Tibial nerve (tissue), 4 donors: ENCODE results near the gene STK10. TPM values are rescaled to one million over a fixed set of nuclear protein-coding genes. Genes with fewer than 3 reads are reported as not detected.

Experiments
- DNase-seq, 2 donors: peaks; one replicate each; pipeline ENCODE4 v3.0.0-alpha.2; 2019; ENCODE audit warnings: low spot score in 2 of 2
- H3K27ac ChIP-seq, 4 donors: fragments of 200-600 bp; sonication (generic) in 3 of 4; one replicate each; pipeline ENCODE4 v1.5.1; 2017 to 2019; ENCODE audit warnings: mild to moderate bottlenecking in 1 of 4
- H3K27me3 ChIP-seq, 2 donors: fragments of 200-600 bp; sonication (generic) in 1 of 2; one replicate each; pipeline versions ENCODE4 v1.5.1 to v1.6.0; 2017 to 2019
- H3K36me3 ChIP-seq, 3 donors: fragments of 200-600 bp; sonication (generic); one replicate each; pipeline ENCODE4 v1.5.1; 2018 to 2019
- H3K4me1 ChIP-seq, 4 donors: fragments of 200-600 bp; sonication (generic) in 3 of 4; one replicate each; pipeline ENCODE4 v1.5.1; 2017 to 2019
- H3K4me3 ChIP-seq, 4 donors: fragments of 200-600 bp; sonication (generic) in 3 of 4; one replicate each; pipeline ENCODE4 v1.5.1; 2017 to 2019; ENCODE audit warnings: mild to moderate bottlenecking in 1 of 4, moderate library complexity in 1 of 4
- H3K9me3 ChIP-seq, 4 donors: fragments of 200-600 bp; sonication (generic) in 3 of 4; one replicate each; pipeline ENCODE4 v1.5.1; 2017 to 2019
- EP300 ChIP-seq, 2 donors: sonication (generic); formaldehyde crosslinking; IDR thresholded peaks; one replicate each; pipeline ENCODE4 v1.6.1; 2017; ENCODE audit warnings: antibody characterized with exemption in 2 of 2, mild to moderate bottlenecking in 1 of 2
- POLR2A ChIP-seq, 2 donors: fragments of 450-650 bp; IDR thresholded peaks; one replicate each; pipeline ENCODE4 v1.6.1; 2017; ENCODE audit warnings: antibody characterized with exemption in 2 of 2, mild to moderate bottlenecking in 2 of 2, moderate library complexity in 2 of 2
- WGBS, 2 donors: methylation state at CpG; one replicate each; pipeline ENCODE4 v1.1.5; 2018; 5-methylcytosine and 5-hydroxymethylcytosine counted together
- total RNA-seq, 4 donors: library from RNA; depleted of rRNA; stranded (reverse); fragments of >200 nt; gene quantifications; one replicate each; pipeline ENCODE4 v1.1.0, GENCODE V29; 2016
- TF ChIP-seq, protein P1 (sequence below), 5 experiments: fragments of 200-600 bp in 3 of 5; fragments of 450-650 bp in 2 of 5; sonication (generic) in 3 of 5; IDR thresholded peaks; one replicate each; pipeline ENCODE4 v1.5.1; 2016 to 2019; ENCODE audit warnings: antibody characterized with exemption in 5 of 5, mild to moderate bottlenecking in 3 of 5, moderate library complexity in 2 of 5

STK10 gene
- total RNA-seq, 4 donors from 2014 or later, result 35.4 to 75.6 (median 48.0) TPM

GRCh38 chr5:171997011-171997410, 191.0 kb downstream of the STK10 start:
- TF ChIP-seq POLR2A (IDR thresholded peaks at IDR 0.05) (no peak), EP300 (IDR thresholded peaks at IDR 0.05) (no peak)
- TF ChIP-seq, protein P1, sequence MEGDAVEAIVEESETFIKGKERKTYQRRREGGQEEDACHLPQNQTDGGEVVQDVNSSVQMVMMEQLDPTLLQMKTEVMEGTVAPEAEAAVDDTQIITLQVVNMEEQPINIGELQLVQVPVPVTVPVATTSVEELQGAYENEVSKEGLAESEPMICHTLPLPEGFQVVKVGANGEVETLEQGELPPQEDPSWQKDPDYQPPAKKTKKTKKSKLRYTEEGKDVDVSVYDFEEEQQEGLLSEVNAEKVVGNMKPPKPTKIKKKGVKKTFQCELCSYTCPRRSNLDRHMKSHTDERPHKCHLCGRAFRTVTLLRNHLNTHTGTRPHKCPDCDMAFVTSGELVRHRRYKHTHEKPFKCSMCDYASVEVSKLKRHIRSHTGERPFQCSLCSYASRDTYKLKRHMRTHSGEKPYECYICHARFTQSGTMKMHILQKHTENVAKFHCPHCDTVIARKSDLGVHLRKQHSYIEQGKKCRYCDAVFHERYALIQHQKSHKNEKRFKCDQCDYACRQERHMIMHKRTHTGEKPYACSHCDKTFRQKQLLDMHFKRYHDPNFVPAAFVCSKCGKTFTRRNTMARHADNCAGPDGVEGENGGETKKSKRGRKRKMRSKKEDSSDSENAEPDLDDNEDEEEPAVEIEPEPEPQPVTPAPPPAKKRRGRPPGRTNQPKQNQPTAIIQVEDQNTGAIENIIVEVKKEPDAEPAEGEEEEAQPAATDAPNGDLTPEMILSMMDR (IDR thresholded peaks at IDR 0.05), result no peak
- H3K27me3 ChIP-seq, result no peaks in the 10 kb centered on the region
- H3K4me3 ChIP-seq, result no peak overlapping the region
- no peak for DNase-seq
- H3K27ac ChIP-seq, result no peak overlapping the region
- peaks cover 0 to 48% (median 9%) of the 10 kb centered on the region in 4 donors for H3K4me1 ChIP-seq
- no peaks in the 10 kb centered on the region for H3K9me3 ChIP-seq
- peaks cover 0 to 9% (median 0%) of the 10 kb centered on the region in 3 donors for H3K36me3 ChIP-seq
- WGBS, 2 donors, result 74 to 81% methylated on average over 3 of the region's 3 CpGs

DNA sequence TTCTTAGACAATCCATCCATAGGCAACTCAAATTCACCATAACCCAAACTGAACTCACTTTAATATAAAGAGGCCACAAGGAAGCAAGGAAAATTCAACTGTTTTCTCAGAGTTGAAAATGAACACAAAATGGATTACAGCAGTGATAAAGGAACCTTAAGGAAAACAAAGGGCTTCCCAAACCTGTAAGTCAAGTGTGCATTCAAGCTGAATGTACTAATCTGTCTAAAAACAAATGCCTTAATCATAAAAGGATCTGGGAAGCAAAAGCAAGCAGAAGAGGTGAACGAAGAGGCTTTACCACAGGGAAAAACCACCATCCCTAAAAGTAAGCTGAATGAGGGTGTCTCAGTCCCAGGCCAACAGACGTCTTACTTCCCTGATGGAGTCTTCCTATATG, 195.2 kb downstream of the STK10 start:
- Histone ChIP-seq H3K36me3 (peaks cover 0 to 9% (median 0%) of the 10 kb centered on the region in 3 donors), H3K9me3 (no peaks in the 10 kb centered on the region), H3K27me3 (no peaks in the 10 kb centered on the region), H3K27ac (no peak overlapping the region), H3K4me3 (no peak overlapping the region), H3K4me1 (peaks cover 0 to 32% (median 0%) of the 10 kb centered on the region in 4 donors)
- no peak for DNase-seq
- TF ChIP-seq, protein P1 (IDR thresholded peaks at IDR 0.05), result no peak
- no peak for TF ChIP-seq EP300 (IDR thresholded peaks at IDR 0.05)
- no peak for TF ChIP-seq POLR2A (IDR thresholded peaks at IDR 0.05)
- WGBS, 2 donors, result 81 to 83% methylated on average over 2 of the region's 2 CpGs

- Histone ChIP-seq H3K4me3 (no peak overlapping the region), H3K9me3 (no peaks in the 10 kb centered on the region), H3K27ac (no peak overlapping the region), H3K36me3 (peaks cover 0 to 9% (median 0%) of the 10 kb centered on the region in 3 donors), H3K4me1 (peaks cover 0 to 32% (median 0%) of the 10 kb centered on the region in 4 donors), H3K27me3 (no peaks in the 10 kb centered on the region)
- no peak for DNase-seq
- TF ChIP-seq POLR2A (IDR thresholded peaks at IDR 0.05) (no peak), EP300 (IDR thresholded peaks at IDR 0.05) (no peak)
- TF ChIP-seq, protein P1 (IDR thresholded peaks at IDR 0.05), result no peak
- 92 to 93% methylated on average over 3 of the region's 3 CpGs for WGBS, 2 donors
Measured at GRCh38 chr5:171992305-171992704, 195.7 kb downstream of the STK10 start.

Other genes starting within 250 kb of the STK10 start
- 10 to 100 TPM; 49.2 to 96.4 (median 73.4) TPM for gene FBXW11, start 181.6 kb downstream of the STK10 start, total RNA-seq
- not detected for gene EFCAB9, start 5.9 kb upstream of the STK10 start, total RNA-seq
- gene UBTD2, start 95.5 kb upstream of the STK10 start, total RNA-seq, result 10 to 100 TPM; 19.4 to 31.0 (median 26.2) TPM